Measurements from ENCODE around the gene POMT1. TPM values are rescaled to one million over a fixed set of nuclear protein-coding genes. Genes with fewer than 3 reads are reported as not detected.
A peak's percentile ranks its signal among the peaks of the same experiment; 100 is the strongest.

POMT1 gene
- total RNA-seq, 6 donors from 2014 or later = 24.7 to 55.5 (median 27.2) TPM

GRCh38 chr9:131562032-131562959, 59.6 kb downstream of the POMT1 start:
- TF ChIP-seq POLR2A (IDR thresholded peaks at IDR 0.05) (no peak), POLR2AphosphoS5 (IDR thresholded peaks at IDR 0.05) (no peak), EP300 (IDR thresholded peaks at IDR 0.05) (no peak)
- TF ChIP-seq, protein P1, sequence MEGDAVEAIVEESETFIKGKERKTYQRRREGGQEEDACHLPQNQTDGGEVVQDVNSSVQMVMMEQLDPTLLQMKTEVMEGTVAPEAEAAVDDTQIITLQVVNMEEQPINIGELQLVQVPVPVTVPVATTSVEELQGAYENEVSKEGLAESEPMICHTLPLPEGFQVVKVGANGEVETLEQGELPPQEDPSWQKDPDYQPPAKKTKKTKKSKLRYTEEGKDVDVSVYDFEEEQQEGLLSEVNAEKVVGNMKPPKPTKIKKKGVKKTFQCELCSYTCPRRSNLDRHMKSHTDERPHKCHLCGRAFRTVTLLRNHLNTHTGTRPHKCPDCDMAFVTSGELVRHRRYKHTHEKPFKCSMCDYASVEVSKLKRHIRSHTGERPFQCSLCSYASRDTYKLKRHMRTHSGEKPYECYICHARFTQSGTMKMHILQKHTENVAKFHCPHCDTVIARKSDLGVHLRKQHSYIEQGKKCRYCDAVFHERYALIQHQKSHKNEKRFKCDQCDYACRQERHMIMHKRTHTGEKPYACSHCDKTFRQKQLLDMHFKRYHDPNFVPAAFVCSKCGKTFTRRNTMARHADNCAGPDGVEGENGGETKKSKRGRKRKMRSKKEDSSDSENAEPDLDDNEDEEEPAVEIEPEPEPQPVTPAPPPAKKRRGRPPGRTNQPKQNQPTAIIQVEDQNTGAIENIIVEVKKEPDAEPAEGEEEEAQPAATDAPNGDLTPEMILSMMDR (IDR thresholded peaks at IDR 0.05) = no peak
- 66% methylated on average over 8 to 9 of the region's 9 CpGs for WGBS, 2 donors
- H3K9me3 ChIP-seq = no peaks in the 10 kb centered on the region
- DNase-seq (no peak), ATAC-seq (ENCODE audit: low FRiP score in 2 of 2) (no peak)
- no peak overlapping the region for H3K27ac ChIP-seq
- no peak overlapping the region for H3K4me3 ChIP-seq
- H3K4me1 ChIP-seq = no peaks in the 10 kb centered on the region
- no peaks in the 10 kb centered on the region for H3K27me3 ChIP-seq
- H3K36me3 ChIP-seq = no peaks in the 10 kb centered on the region

- Histone ChIP-seq H3K9me3 (no peaks in the 10 kb centered on the region), H3K4me1 (no peaks in the 10 kb centered on the region), H3K27me3 (no peaks in the 10 kb centered on the region), H3K27ac (no peak overlapping the region), H3K36me3 (peaks cover 0 to 12% (median 5%) of the 10 kb centered on the region in 4 donors), H3K4me3 (no peak overlapping the region)
- ATAC-seq (ENCODE audit: low FRiP score in 2 of 2) (no peak), DNase-seq (no peak)
- 77 to 96% methylated on average over 5 of the region's 5 CpGs for WGBS, 2 donors
- TF ChIP-seq POLR2A (IDR thresholded peaks at IDR 0.05) (no peak), EP300 (IDR thresholded peaks at IDR 0.05) (no peak), POLR2AphosphoS5 (IDR thresholded peaks at IDR 0.05) (no peak)
- TF ChIP-seq, protein P1 (IDR thresholded peaks at IDR 0.05) = no peak
These were observed 62.7 kb downstream of the POMT1 start for GRCh38 chr9:131565369-131565768.

- WGBS, 2 donors = 99 to 100% methylated on average over 3 of the region's 3 CpGs
- Histone ChIP-seq H3K4me1 (no peaks in the 10 kb centered on the region), H3K27me3 (no peaks in the 10 kb centered on the region), H3K36me3 (peaks cover 0 to 18% (median 5%) of the 10 kb centered on the region in 4 donors), H3K9me3 (no peaks in the 10 kb centered on the region), H3K4me3 (no peak overlapping the region), H3K27ac (no peak overlapping the region)
- DNase-seq (no peak), ATAC-seq (ENCODE audit: low FRiP score in 2 of 2) (no peak)
- TF ChIP-seq POLR2A (IDR thresholded peaks at IDR 0.05) (no peak), EP300 (IDR thresholded peaks at IDR 0.05) (no peak), POLR2AphosphoS5 (IDR thresholded peaks at IDR 0.05) (no peak)
- TF ChIP-seq, protein P1 (IDR thresholded peaks at IDR 0.05) = no peak
These were observed 63.4 kb downstream of the POMT1 start for GRCh38 chr9:131566158-131566557.

DNA sequence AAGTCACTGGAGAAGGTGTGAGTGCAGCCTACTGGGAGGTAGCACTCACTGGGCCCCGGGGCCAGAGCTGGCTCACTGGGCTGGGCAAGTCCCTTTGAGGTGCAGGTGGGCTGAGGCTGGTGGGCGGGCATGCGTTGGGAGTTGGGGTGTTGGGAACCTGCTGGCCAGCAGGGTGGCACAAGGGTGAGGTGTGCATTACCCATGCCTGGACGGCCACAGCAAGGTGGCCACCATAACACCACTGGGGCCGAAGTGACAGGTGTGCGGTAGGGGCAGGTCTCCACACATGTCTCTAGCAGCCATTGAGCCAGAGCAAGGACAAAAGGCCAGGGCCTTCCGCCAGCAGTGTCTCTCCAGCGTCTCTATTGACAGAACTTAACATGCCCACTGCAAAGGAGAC, 65.2 kb downstream of the POMT1 start:
- WGBS, 2 donors = 91 to 100% methylated on average over 3 to 8 of the region's 8 CpGs
- DNase-seq = peak in 1 of 2 donors; percentile 70
- no peak overlapping the region for H3K4me3 ChIP-seq
- H3K9me3 ChIP-seq = no peaks in the 10 kb centered on the region
- ATAC-seq (ENCODE audit: low FRiP score in 2 of 2) = peak; percentile 24 to 66
- no peak overlapping the region for H3K27ac ChIP-seq
- no peaks in the 10 kb centered on the region for H3K27me3 ChIP-seq
- peaks cover 0 to 34% (median 13%) of the 10 kb centered on the region in 4 donors for H3K36me3 ChIP-seq
- TF ChIP-seq, protein P1 (IDR thresholded peaks at IDR 0.05) = no peak
- TF ChIP-seq POLR2A (IDR thresholded peaks at IDR 0.05) = no peak
- no peak for TF ChIP-seq POLR2AphosphoS5 (IDR thresholded peaks at IDR 0.05)
- TF ChIP-seq EP300 (IDR thresholded peaks at IDR 0.05) = no peak
- H3K4me1 ChIP-seq = no peaks in the 10 kb centered on the region

Small RNA genes lying within 50 kb of the gene (small RNA-seq; reads per million reads assigned to genes)
- gene SNORD62A = 0 reads per million in 4 donors
- 0 to 0.49 (median 0.39) reads per million in 4 donors for gene SNORD62B

Other genes starting within 250 kb of the POMT1 start
- gene FAM78A, start 226.4 kb upstream of the POMT1 start, total RNA-seq = 10 to 100 TPM in 2 of 6 donors, 1 to 10 TPM in 4; 4.5 to 19.1 (median 9.3) TPM
- gene PLPP7, start 213.2 kb upstream of the POMT1 start, total RNA-seq = 1 to 10 TPM in 4 of 6 donors, under 1 TPM in 2; 0.76 to 3.2 (median 1.6) TPM
- 100 to 1,000 TPM; 114 to 348 (median 186) TPM for gene PRRC2B, start 108.8 kb upstream of the POMT1 start, total RNA-seq
- gene UCK1, start 28.3 kb downstream of the POMT1 start, total RNA-seq = 10 to 100 TPM; 27.8 to 36.7 (median 29.4) TPM
- 10 to 100 TPM in 2 of 6 donors, 1 to 10 TPM in 4; 1.8 to 10.5 (median 8.0) TPM for gene PRRT1B, start 42.6 kb downstream of the POMT1 start, total RNA-seq
- gene RAPGEF1, start 237.2 kb downstream of the POMT1 start, total RNA-seq = 100 to 1,000 TPM in 2 of 6 donors, 10 to 100 TPM in 4; 82.8 to 161 (median 96.8) TPM

Data from upper lobe of left lung (tissue), 6 donors.